AG09319 (cell line): ENCODE data around the gene DNAJC16.

ENCODE experiments used
- DNase-seq: peaks from one replicate; pipeline ENCODE4 v3.0.0-alpha.2; 2010; ENCODE audit warnings: low read depth; ENCODE audit errors: extremely low read depth
- CTCF ChIP-seq: IDR thresholded peaks from 2 replicates; pipeline ENCODE4 v1.5.1; 2011; ENCODE audit warnings: low read depth, mild to moderate bottlenecking, inconsistent platforms, low read length, moderate library complexity

Gene DNAJC16

GRCh38 chr1:15568387-15569073, 41.9 kb downstream of the DNAJC16 start:
- TF ChIP-seq CTCF = no peak
- no peak for DNase-seq

GRCh38 chr1:15570861-15571260, 44.2 kb downstream of the DNAJC16 start:
- TF ChIP-seq CTCF = no peak

GRCh38 chr1:15571266-15571665, 44.6 kb downstream of the DNAJC16 start:
- DNase-seq = no peak
- TF ChIP-seq CTCF = no peak

More at GRCh38 chr1:15570861-15571260, 44.2 kb downstream of the DNAJC16 start:
- DNase-seq = no peak

DNA sequence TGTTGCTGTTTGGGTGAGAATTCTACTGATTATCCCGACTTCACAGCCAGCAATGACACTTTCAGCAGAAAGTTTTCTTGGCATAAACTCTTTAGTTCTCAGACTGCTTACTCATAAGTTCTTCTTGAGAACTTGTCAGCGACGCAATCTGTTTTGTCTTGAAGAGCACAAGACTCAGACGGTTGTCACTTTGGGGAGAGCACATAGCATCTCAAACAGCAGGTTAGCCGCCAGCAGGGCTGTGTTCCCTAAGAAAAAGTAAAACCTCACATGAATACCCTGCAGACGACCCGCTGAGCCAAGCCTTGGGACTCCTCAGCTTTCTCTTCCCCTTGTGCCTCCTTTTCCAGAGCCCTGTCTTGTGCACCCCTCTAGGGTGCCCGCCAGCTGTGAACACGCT, 46.8 kb downstream of the DNAJC16 start:
- no peak for TF ChIP-seq CTCF
- DNase-seq = no peak

DNA sequence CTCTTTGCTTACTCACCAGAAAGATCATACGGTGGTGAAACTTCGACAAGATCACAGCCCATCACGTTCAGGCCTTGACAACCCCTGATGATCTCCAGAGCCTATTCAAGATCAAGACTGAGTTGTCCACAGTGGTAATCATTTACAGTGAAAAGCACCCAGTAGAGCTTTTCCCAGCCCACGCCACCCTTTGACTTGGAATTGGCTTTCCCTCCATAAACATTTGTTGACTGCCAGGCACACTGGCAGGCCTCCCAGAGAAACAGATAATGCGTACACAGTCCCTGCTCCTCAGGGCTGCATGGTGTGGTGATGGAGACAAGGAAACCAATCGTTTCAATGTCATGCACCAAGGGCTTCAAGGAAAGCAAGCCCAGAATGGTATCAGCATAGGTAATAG, 48.1 kb downstream of the DNAJC16 start:
- TF ChIP-seq CTCF = no peak
- DNase-seq = no peak

DNA sequence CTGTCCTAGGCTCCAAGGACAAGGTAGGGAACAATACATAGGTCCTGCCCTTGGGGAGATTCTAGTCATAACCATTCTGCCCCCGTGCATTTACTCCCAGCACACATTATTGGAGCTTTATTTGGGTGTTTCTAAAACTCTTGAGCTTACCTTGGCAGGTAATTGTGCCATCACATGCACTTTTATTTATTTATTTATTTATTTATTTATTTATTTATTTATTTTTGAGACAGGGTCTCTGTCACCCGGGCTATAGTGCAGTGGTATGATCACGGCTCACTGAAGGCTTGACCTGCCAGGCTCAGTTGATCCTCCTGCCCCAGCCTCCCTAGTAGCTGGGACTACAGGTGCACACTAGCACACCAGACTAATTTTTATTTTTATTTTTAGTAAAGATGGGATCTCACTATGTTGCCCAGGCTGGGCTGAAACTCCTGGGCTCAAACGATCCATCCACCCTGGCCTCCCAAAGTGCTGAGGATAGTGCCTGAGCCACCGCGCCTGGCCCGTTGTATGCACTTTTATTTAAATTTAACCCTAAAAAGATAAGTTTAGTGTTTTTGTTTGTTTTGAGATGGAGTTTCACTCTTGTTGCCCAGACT, 49.0 kb downstream of the DNAJC16 start:
- no peak for TF ChIP-seq CTCF
- no peak for DNase-seq

DNA sequence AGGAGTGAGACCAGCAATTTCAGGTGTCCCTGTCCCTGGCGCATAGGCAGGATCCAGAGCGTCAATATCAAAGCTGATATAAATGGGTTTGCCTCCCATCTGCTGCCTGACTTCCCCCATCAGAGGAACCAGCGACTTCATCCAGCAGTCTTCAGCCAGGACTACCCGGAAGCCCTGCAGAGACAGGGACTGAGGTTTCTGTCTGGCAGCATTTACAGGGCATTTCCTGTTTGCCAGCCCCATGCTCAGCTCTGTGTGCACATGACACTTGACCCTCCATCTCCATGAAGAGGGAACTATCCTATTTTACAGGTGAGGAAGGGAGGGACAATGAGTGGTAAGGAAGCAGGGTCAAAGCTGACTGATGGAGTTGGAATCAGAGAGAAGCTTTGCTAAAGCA, 51.0 kb downstream of the DNAJC16 start:
- no peak for DNase-seq
- no peak for TF ChIP-seq CTCF
